CD14-positive monocyte (primary cell): ENCODE results near the gene OR7C1. TPM values are rescaled to one million over a fixed set of nuclear protein-coding genes. Genes with fewer than 3 reads are reported as not detected.

Experiments used
- DNase-seq, 3 donors: peaks; one replicate each; pipeline ENCODE4 v3.0.0-alpha.2; 2011 to 2022
- H2AFZ ChIP-seq: 2 replicates; pipeline ENCODE4 v1.6.0; 2012; ENCODE audit warnings: mild to moderate bottlenecking, low read depth, low read length, inconsistent platforms; ENCODE audit not compliant: insufficient read depth, poor library complexity, severe bottlenecking
- H3K27ac ChIP-seq, 2 donors: 1 replicate in 1 of 2; 2 replicates in 1 of 2; pipeline ENCODE4 v1.5.1; 2012 to 2013; ENCODE audit warnings: low read length in 2 of 2, control low read depth in 1 of 2, inconsistent platforms in 1 of 2, low read depth in 1 of 2, mild to moderate bottlenecking in 1 of 2
- H3K27me3 ChIP-seq, 2 donors: one replicate each; pipeline versions ENCODE4 v1.6.0 to v1.6.1; 2011 to 2013; ENCODE audit warnings: low read length in 2 of 2; ENCODE audit not compliant: control insufficient read depth in 2 of 2, insufficient read depth in 2 of 2
- H3K36me3 ChIP-seq, 2 donors: replicated peaks in 1 of 2; 1 replicate in 1 of 2; 2 replicates in 1 of 2; pipeline versions ENCODE4 v1.5.1 to v1.6.1; 2012 to 2013; ENCODE audit warnings: low read length in 2 of 2, control low read depth in 1 of 2, inconsistent platforms in 1 of 2, mild to moderate bottlenecking in 1 of 2; ENCODE audit not compliant: insufficient read depth in 2 of 2, control insufficient read depth in 1 of 2
- H3K4me1 ChIP-seq, 2 donors: 1 replicate in 1 of 2; 2 replicates in 1 of 2; pipeline versions ENCODE4 v1.5.1 to v1.6.1; 2012 to 2013; ENCODE audit warnings: low read length in 2 of 2, control low read depth in 1 of 2, inconsistent platforms in 1 of 2, mild to moderate bottlenecking in 1 of 2, moderate library complexity in 1 of 2; ENCODE audit not compliant: insufficient read depth in 2 of 2, control insufficient read depth in 1 of 2
- H3K4me2 ChIP-seq: replicated peaks from 2 replicates; pipeline ENCODE3; 2012; ENCODE audit warnings: low read length, moderate library complexity, mild to moderate bottlenecking; ENCODE audit not compliant: poor library complexity, severe bottlenecking; ENCODE audit errors: extremely low read depth
- H3K4me3 ChIP-seq, 3 experiments: fragments of 200-600 bp in 1 of 3; sonication (generic) in 1 of 3; replicated peaks in 1 of 3; 1 replicate in 2 of 3; 2 replicates in 1 of 3; pipeline ENCODE4 v1.5.1; 2011 to 2013; ENCODE audit warnings: low read length in 3 of 3, mild to moderate bottlenecking in 3 of 3, control low read depth in 2 of 3, low read depth in 2 of 3, inconsistent platforms in 1 of 3, moderate library complexity in 1 of 3
- H3K79me2 ChIP-seq: 2 replicates; pipeline ENCODE4 v1.6.0; 2012; ENCODE audit warnings: mild to moderate bottlenecking, control low read depth, inconsistent platforms, low read length, moderate library complexity; ENCODE audit not compliant: insufficient read depth
- H3K9ac ChIP-seq: 2 replicates; pipeline ENCODE4 v1.6.0; 2017; ENCODE audit warnings: low read length, mild to moderate bottlenecking; ENCODE audit not compliant: insufficient read depth, poor library complexity, severe bottlenecking
- H3K9me3 ChIP-seq, 2 donors: replicated peaks in 1 of 2; 1 replicate in 1 of 2; 2 replicates in 1 of 2; pipeline versions ENCODE4 v1.5.1 to v1.6.1; 2012 to 2013; ENCODE audit warnings: low read length in 2 of 2, control low read depth in 1 of 2; ENCODE audit not compliant: control insufficient read depth in 1 of 2, insufficient read depth in 1 of 2
- H4K20me1 ChIP-seq: 2 replicates; pipeline ENCODE4 v1.6.0; 2012; ENCODE audit warnings: mild to moderate bottlenecking, low read length, control low read depth, moderate library complexity; ENCODE audit not compliant: insufficient read depth
- H3K27ac Mint-ChIP-seq, 7 donors: one replicate each; pipeline ENCODE4 v1.8.0; 2020; ENCODE audit warnings: mild to moderate bottlenecking in 7 of 7, mixed read lengths in 7 of 7, moderate library complexity in 6 of 7, inconsistent platforms in 2 of 7
- H3K27me3 Mint-ChIP-seq, 3 donors: one replicate each; pipeline ENCODE4 v1.8.0; 2021 to 2022; ENCODE audit warnings: low read depth in 3 of 3, mild to moderate bottlenecking in 3 of 3, mixed read lengths in 3 of 3, moderate library complexity in 3 of 3, inconsistent platforms in 1 of 3
- H3K36me3 Mint-ChIP-seq, 2 donors: one replicate each; pipeline ENCODE4 v1.8.0; 2020; ENCODE audit warnings: mixed read lengths in 2 of 2, inconsistent platforms in 1 of 2, mild to moderate bottlenecking in 1 of 2
- H3K4me1 Mint-ChIP-seq: one replicate; pipeline ENCODE4 v1.8.0; 2020; ENCODE audit warnings: mild to moderate bottlenecking, mixed read lengths
- H3K4me3 Mint-ChIP-seq, 2 donors: one replicate each; pipeline ENCODE4 v1.8.0; 2020; ENCODE audit warnings: mild to moderate bottlenecking in 2 of 2, mixed read lengths in 2 of 2, moderate library complexity in 1 of 2
- H3K9me3 Mint-ChIP-seq, 7 donors: one replicate each; pipeline ENCODE4 v1.8.0; 2020 to 2022; ENCODE audit warnings: mixed read lengths in 7 of 7, mild to moderate bottlenecking in 6 of 7, moderate library complexity in 6 of 7, inconsistent platforms in 2 of 7
- CTCF ChIP-seq: fragments of 200-600 bp; IDR thresholded peaks from one replicate; pipeline ENCODE4 v1.8.0; 2022; ENCODE audit warnings: antibody characterized with exemption, mild to moderate bottlenecking
- WGBS: methylation state at CpG from one replicate; pipeline ENCODE4 v1.1.5; 2013; ENCODE audit warnings: missing lambda C conversion rate; ENCODE audit not compliant: insufficient coverage; 5-methylcytosine and 5-hydroxymethylcytosine counted together
- intact Hi-C, 2 donors: fragments of 100-400 bp; cut with micrococcal nuclease; formaldehyde crosslinking; loops; one replicate each; pipeline versions ENCODE4 v1.15.0 to v1.15.1; 2023
- polyA plus RNA-seq, 3 donors: library from polyadenylated mRNA; depleted of rRNA in 1 of 3; unstranded in 2 of 3; stranded (reverse) in 1 of 3; fragments of 300-500 nt in 2 of 3; fragments of >200 nt in 1 of 3; fragmentation: Illumina TruSeq in 2 of 3; gene quantifications; 1 replicate in 2 of 3; 2 replicates in 1 of 3; pipeline ENCODE4 v1.2.3, GENCODE V29; 2012 to 2021

OR7C1 gene
- polyA plus RNA-seq, 3 donors: 0.02 to 0.15 TPM; not detected in 1

DNA sequence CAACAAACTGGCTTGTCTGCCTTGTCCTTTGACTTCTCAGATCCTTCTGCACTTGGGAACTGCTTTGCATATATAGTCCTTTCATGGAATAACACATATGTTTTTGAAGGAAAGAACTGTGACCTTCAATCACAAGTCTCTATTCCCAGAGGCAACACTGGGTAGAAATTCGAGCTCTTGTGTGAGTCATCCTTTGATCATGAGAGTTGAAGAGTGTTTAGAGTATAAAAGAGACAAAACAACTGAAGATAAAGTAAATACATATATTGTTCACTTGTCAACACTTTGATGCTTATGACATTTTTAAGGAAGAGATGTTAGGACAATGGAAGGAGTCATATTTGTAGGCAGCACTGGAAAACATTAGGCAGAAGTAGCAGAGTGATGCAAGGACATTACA is 5.2 kb upstream of the OR7C1 start:
- Mint-ChIP-seq H3K9me3 (peaks cover 0 to 7% (median 4%) of the 10 kb centered on the region in 7 donors), H3K27me3 (peaks cover 2 to 8% (median 6%) of the 10 kb centered on the region in 3 donors), H3K4me1 (no peaks in the 10 kb centered on the region), H3K4me3 (no peak overlapping the region), H3K36me3 (no peaks in the 10 kb centered on the region), H3K27ac (peak overlapping the region in 1 of 7 donors; percentile 21)
- Histone ChIP-seq H3K4me2 (no peak overlapping the region), H3K27me3 (no peaks in the 10 kb centered on the region), H3K36me3 (no peaks in the 10 kb centered on the region), H3K9ac (no peak overlapping the region), H3K9me3 (no peaks in the 10 kb centered on the region), H3K27ac (no peak overlapping the region), H4K20me1 (no peaks in the 10 kb centered on the region), H3K4me1 (no peaks in the 10 kb centered on the region), H3K4me3 (no peak overlapping the region), H3K79me2 (no peaks in the 10 kb centered on the region), H2AFZ (no peak overlapping the region)
- whole genome bisulfite sequencing: no CpG with 5 or more reads among the region's 1 CpG
- no peak for DNase-seq
- intact Hi-C loops: no loop called here
- no peak for TF ChIP-seq CTCF

- Histone ChIP-seq H3K27ac (no peak overlapping the region), H3K4me1 (no peaks in the 10 kb centered on the region), H3K4me2 (no peak overlapping the region), H3K27me3 (no peaks in the 10 kb centered on the region), H3K36me3 (no peaks in the 10 kb centered on the region), H4K20me1 (no peaks in the 10 kb centered on the region), H3K79me2 (no peaks in the 10 kb centered on the region), H3K9me3 (no peaks in the 10 kb centered on the region), H2AFZ (no peak overlapping the region), H3K9ac (no peak overlapping the region), H3K4me3 (no peak overlapping the region)
- Mint-ChIP-seq H3K9me3 (peaks cover 0 to 7% (median 4%) of the 10 kb centered on the region in 7 donors), H3K27me3 (peaks cover 1 to 10% (median 4%) of the 10 kb centered on the region in 3 donors), H3K27ac (no peak overlapping the region), H3K36me3 (no peaks in the 10 kb centered on the region), H3K4me1 (no peaks in the 10 kb centered on the region), H3K4me3 (no peak overlapping the region)
- no peak for DNase-seq
- no peak for TF ChIP-seq CTCF
- WGBS: 100% methylated on average over 2 of the region's 4 CpGs
- intact Hi-C loops: no loop called here
These were observed 2.4 kb upstream of the OR7C1 start for GRCh38 chr19:14837391-14837790.
